H1 (cell line): Measurements from ENCODE around the gene UNC80. TPM values are rescaled to one million over a fixed set of nuclear protein-coding genes. Genes with fewer than 3 reads are reported as not detected.
A peak's percentile ranks its signal among the peaks of the same experiment; 100 is the strongest.

Experiments
- BACH1 ChIP-seq: IDR thresholded peaks from 2 replicates; pipeline ENCODE4 v1.6.1; 2012; ENCODE audit warnings: low read length, improper control_type of control experiment
- BCL11A ChIP-seq, 2 experiments: IDR thresholded peaks; one replicate each; pipeline ENCODE4 v1.6.1; 2011; ENCODE audit warnings: low read depth in 2 of 2, low read length in 2 of 2, mild to moderate bottlenecking in 2 of 2
- CBX5 ChIP-seq: fragments of 300-800, 300-1000 bp; sonication (generic); IDR thresholded peaks from 2 replicates; pipeline ENCODE4 v1.7.1; 2016; ENCODE audit warnings: antibody characterized with exemption, low read length, low read depth
- CBX8 ChIP-seq: fragments of 300-800, 300-1000 bp; sonication (generic); IDR thresholded peaks from 2 replicates; pipeline ENCODE4 v1.7.1; 2016; ENCODE audit warnings: low read depth, low read length, borderline replicate concordance
- CHD1 ChIP-seq: IDR thresholded peaks from 2 replicates; pipeline ENCODE4 v1.6.1; 2012; ENCODE audit warnings: low read depth, low read length, improper control_type of control experiment
- CTBP2 ChIP-seq: IDR thresholded peaks from 2 replicates; pipeline ENCODE4 v1.7.0; 2011; ENCODE audit warnings: borderline replicate concordance, mild to moderate bottlenecking, moderate library complexity, mixed read lengths, low read length; ENCODE audit not compliant: insufficient read depth, insufficient read length
- E2F6 ChIP-seq: IDR thresholded peaks from 2 replicates; pipeline ENCODE4 v1.6.1; 2012; ENCODE audit warnings: inconsistent platforms
- EGR1 ChIP-seq: IDR thresholded peaks from 2 replicates; pipeline ENCODE4 v1.6.1; 2011; ENCODE audit warnings: low read depth, low read length, borderline replicate concordance
- GABPA ChIP-seq: IDR thresholded peaks from 2 replicates; pipeline ENCODE4 v1.6.1; 2011; ENCODE audit warnings: mild to moderate bottlenecking, low read length, moderate library complexity, borderline replicate concordance; ENCODE audit not compliant: insufficient read depth
- HDAC2 ChIP-seq, 2 experiments: fragments of 300-600 bp in 1 of 2; sonication (generic) in 1 of 2; IDR thresholded peaks; 2 replicates each; pipeline ENCODE4 v1.6.1; 2011 to 2012; ENCODE audit warnings: low read depth in 2 of 2, low read length in 2 of 2, mild to moderate bottlenecking in 2 of 2, moderate library complexity in 2 of 2, borderline replicate concordance in 1 of 2, inconsistent platforms in 1 of 2
- JUND ChIP-seq: IDR thresholded peaks from 2 replicates; pipeline ENCODE4 v1.6.1; 2011; ENCODE audit warnings: mild to moderate bottlenecking, improper control_type of control experiment, low read length
- KDM1A ChIP-seq: fragments of 200-600, 300-600 bp; sonication (generic); IDR thresholded peaks from 2 replicates; pipeline ENCODE4 v1.7.1; 2016; ENCODE audit warnings: mild to moderate bottlenecking, low read length, borderline replicate concordance
- MAFK ChIP-seq: IDR thresholded peaks from 2 replicates; pipeline ENCODE4 v1.6.1; 2012; ENCODE audit warnings: low read depth, mild to moderate bottlenecking, improper control_type of control experiment, low read length
- MAX ChIP-seq: IDR thresholded peaks from 2 replicates; pipeline ENCODE4 v1.6.1; 2012; ENCODE audit warnings: inconsistent platforms
- NRF1 ChIP-seq: IDR thresholded peaks from 2 replicates; pipeline ENCODE4 v1.6.1; 2011; ENCODE audit warnings: mild to moderate bottlenecking, low read depth, low read length, improper control_type of control experiment
- PHF8 ChIP-seq: fragments of 200-600 bp; sonication (generic); conservative IDR thresholded peaks from 2 replicates; pipeline ENCODE4 v1.7.1; 2012; ENCODE audit warnings: low read depth, mild to moderate bottlenecking, inconsistent platforms, low read length, moderate library complexity
- RAD21 ChIP-seq, 2 experiments: IDR thresholded peaks in 1 of 2; conservative IDR thresholded peaks in 1 of 2; 2 replicates each; pipeline ENCODE4 v1.6.1; 2011; ENCODE audit warnings: low read depth in 2 of 2, low read length in 2 of 2, improper control_type of control experiment in 1 of 2, inconsistent platforms in 1 of 2, mild to moderate bottlenecking in 1 of 2, moderate library complexity in 1 of 2
- RBBP5 ChIP-seq: IDR thresholded peaks from 2 replicates; pipeline ENCODE4 v1.7.1; 2012; ENCODE audit warnings: low read depth, mild to moderate bottlenecking, inconsistent platforms, low read length, moderate library complexity, borderline replicate concordance
- RFX5 ChIP-seq: IDR thresholded peaks from 2 replicates; pipeline ENCODE4 v1.6.1; 2011; ENCODE audit warnings: low read depth, low read length, improper control_type of control experiment, borderline replicate concordance
- SIX5 ChIP-seq: IDR thresholded peaks from 2 replicates; pipeline ENCODE4 v1.6.1; 2011; ENCODE audit warnings: mild to moderate bottlenecking, low read depth, low read length
- SP1 ChIP-seq: IDR thresholded peaks from 2 replicates; pipeline ENCODE4 v1.6.1; 2011; ENCODE audit warnings: low read depth, low read length
- SP2 ChIP-seq: IDR thresholded peaks from 2 replicates; pipeline ENCODE4 v1.6.1; 2012; ENCODE audit warnings: mild to moderate bottlenecking, low read length, inconsistent platforms
- SRF ChIP-seq: IDR thresholded peaks from 2 replicates; pipeline ENCODE4 v1.6.1; 2011; ENCODE audit warnings: mild to moderate bottlenecking, low read depth, low read length, moderate library complexity
- TCF12 ChIP-seq: IDR thresholded peaks from 2 replicates; pipeline ENCODE4 v1.6.1; 2011; ENCODE audit warnings: low read depth, mild to moderate bottlenecking, low read length
- TEAD4 ChIP-seq: IDR thresholded peaks from 2 replicates; pipeline ENCODE4 v1.6.1; 2012; ENCODE audit warnings: low read depth, low read length, inconsistent platforms, mixed read lengths
- YY1 ChIP-seq: IDR thresholded peaks from 2 replicates; pipeline ENCODE4 v1.6.1; 2011; ENCODE audit warnings: low read depth, mild to moderate bottlenecking, low read length
- polyA plus RNA-seq, 7 experiments: library from polyadenylated mRNA; depleted of rRNA in 3 of 7; stranded (reverse) in 5 of 7; unstranded in 2 of 7; fragments of >200 nt in 5 of 7; fragments of 200-250 nt in 2 of 7; gene quantifications; 1 replicate in 5 of 7; 2 replicates in 1 of 7; 4 replicates in 1 of 7; pipeline versions ENCODE4 v1.2.1 to v1.2.3, GENCODE V29; 2011 to 2013; ENCODE audit warnings: missing spikeins in 2 of 7, mixed read lengths in 2 of 7
- total RNA-seq: library from RNA; stranded (reverse); fragmentation: NEBNext Ultra II Directional; extraction: Animal tissue kit (Norgen Biotek cat#: 25700); gene quantifications from 2 replicates; pipeline ENCODE4 v1.2.1, GENCODE V29; 2021

Gene UNC80
- total and polyA plus RNA-seq, 2 of the 8 experiments (the other 6 are each of a cell fraction or from before 2014, with no cell fraction given) = 0.53 to 0.56 TPM

DNA sequence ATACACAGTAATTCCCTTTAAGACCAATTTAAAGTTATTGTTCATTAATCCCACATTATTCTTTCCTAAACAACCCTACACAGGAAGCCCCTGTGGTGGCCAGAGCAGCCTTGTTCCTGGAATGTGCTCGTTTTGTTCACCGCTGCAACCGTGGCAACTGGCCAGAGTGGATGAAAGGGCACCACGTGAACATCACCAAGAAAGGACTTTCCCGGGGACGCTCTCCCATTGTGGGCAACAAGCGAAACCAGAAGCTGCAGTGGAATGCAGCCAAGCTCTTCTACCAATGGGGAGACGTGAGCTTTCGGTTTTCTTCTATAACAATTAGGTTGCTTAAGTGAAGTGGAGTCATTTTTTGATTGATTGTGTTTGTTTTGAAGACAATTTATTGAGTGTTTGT is 101.0 kb downstream of the UNC80 start (continued):
- no peak for TF ChIP-seq NRF1
- TF ChIP-seq YY1 = no peak
- no peak for TF ChIP-seq GABPA
- TF ChIP-seq MAFK = no peak
- no peak for TF ChIP-seq PHF8
- TF ChIP-seq SP2 = no peak
- no peak for TF ChIP-seq RBBP5
- TF ChIP-seq BACH1 = no peak
- no peak for TF ChIP-seq BCL11A (IDR thresholded peaks at IDR 0.05; ENCODE audit: low read depth in 2 of 2, low read length in 2 of 2)
- no peak for TF ChIP-seq RAD21 (IDR thresholded peaks at IDR 0.05 in 1 of 2, conservative IDR thresholded peaks at IDR 0.05 in 1 of 2; ENCODE audit: low read depth in 2 of 2, low read length in 2 of 2)
- peak; percentile 94 for TF ChIP-seq TEAD4
- TF ChIP-seq KDM1A = no peak
- no peak for TF ChIP-seq SIX5
- 0 out of 2 replicates have a peak, but pooled peaks have one; percentile 36 for TF ChIP-seq E2F6
- no peak for TF ChIP-seq TCF12
- TF ChIP-seq RFX5 = no peak
- peak; percentile 57 for TF ChIP-seq MAX
- TF ChIP-seq CHD1 = no peak
- TF ChIP-seq SP1 = no peak
- TF ChIP-seq CTBP2 = no peak
- TF ChIP-seq HDAC2 (IDR thresholded peaks at IDR 0.05; ENCODE audit: borderline replicate concordance in 1 of 2, low read depth in 2 of 2, low read length in 2 of 2) = no peak
- no peak for TF ChIP-seq CBX8
- TF ChIP-seq SRF = peak; percentile 77
- TF ChIP-seq JUND = no peak
- no peak for TF ChIP-seq EGR1
- TF ChIP-seq CBX5 = no peak
